Sigmoid colon (tissue), 4 donors: ENCODE measurements around the gene KLHL35.

ENCODE experiments used
- EP300 ChIP-seq, 4 donors: sonication (generic); formaldehyde crosslinking; IDR thresholded peaks; one replicate each; pipeline ENCODE4 v1.6.1; 2017; ENCODE audit warnings: antibody characterized with exemption in 4 of 4
- POLR2A ChIP-seq, 2 donors: fragments of 450-650 bp; IDR thresholded peaks; one replicate each; pipeline ENCODE4 v1.6.1; 2016; ENCODE audit warnings: antibody characterized with exemption in 2 of 2, mild to moderate bottlenecking in 2 of 2, moderate library complexity in 2 of 2
- POLR2AphosphoS5 ChIP-seq, 4 donors: sonication (generic); formaldehyde crosslinking; IDR thresholded peaks; one replicate each; pipeline ENCODE4 v1.6.1; 2017; ENCODE audit warnings: antibody characterized with exemption in 4 of 4
- TF ChIP-seq, protein P1 (sequence below), 4 experiments: fragments of 450-650 bp in 3 of 4; fragments of 200-600 bp in 1 of 4; IDR thresholded peaks; one replicate each; pipeline ENCODE4 v1.5.1; 2016 to 2019; ENCODE audit warnings: antibody characterized with exemption in 4 of 4, mild to moderate bottlenecking in 3 of 4, moderate library complexity in 2 of 4

DNA sequence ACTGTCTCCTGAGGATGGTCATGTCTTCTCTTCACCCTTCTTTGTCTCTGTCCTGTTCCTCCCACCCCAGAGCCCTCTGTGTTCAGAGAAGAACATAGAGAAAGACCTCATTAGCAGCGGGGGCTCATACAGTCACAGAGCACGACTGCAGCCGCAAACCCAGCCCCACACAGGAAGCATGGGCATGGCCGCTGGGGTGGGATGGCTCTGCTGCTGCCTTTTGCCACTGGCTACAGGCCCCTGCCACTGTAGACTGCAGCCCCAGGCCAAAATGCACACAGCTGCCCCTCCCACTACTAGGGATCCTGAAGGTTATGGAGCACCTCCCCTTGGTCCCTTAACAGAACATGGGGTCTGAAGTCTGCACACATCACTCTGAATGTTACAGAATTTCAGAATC is 34.9 kb upstream of the KLHL35 start:
- TF ChIP-seq, protein P1, sequence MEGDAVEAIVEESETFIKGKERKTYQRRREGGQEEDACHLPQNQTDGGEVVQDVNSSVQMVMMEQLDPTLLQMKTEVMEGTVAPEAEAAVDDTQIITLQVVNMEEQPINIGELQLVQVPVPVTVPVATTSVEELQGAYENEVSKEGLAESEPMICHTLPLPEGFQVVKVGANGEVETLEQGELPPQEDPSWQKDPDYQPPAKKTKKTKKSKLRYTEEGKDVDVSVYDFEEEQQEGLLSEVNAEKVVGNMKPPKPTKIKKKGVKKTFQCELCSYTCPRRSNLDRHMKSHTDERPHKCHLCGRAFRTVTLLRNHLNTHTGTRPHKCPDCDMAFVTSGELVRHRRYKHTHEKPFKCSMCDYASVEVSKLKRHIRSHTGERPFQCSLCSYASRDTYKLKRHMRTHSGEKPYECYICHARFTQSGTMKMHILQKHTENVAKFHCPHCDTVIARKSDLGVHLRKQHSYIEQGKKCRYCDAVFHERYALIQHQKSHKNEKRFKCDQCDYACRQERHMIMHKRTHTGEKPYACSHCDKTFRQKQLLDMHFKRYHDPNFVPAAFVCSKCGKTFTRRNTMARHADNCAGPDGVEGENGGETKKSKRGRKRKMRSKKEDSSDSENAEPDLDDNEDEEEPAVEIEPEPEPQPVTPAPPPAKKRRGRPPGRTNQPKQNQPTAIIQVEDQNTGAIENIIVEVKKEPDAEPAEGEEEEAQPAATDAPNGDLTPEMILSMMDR (IDR thresholded peaks at IDR 0.05) = no peak
- TF ChIP-seq POLR2A (IDR thresholded peaks at IDR 0.05) (no peak), POLR2AphosphoS5 (IDR thresholded peaks at IDR 0.05) (no peak), EP300 (IDR thresholded peaks at IDR 0.05) (no peak)
